Measurements from ENCODE around the gene PLEKHM3.

Gene PLEKHM3

DNA sequence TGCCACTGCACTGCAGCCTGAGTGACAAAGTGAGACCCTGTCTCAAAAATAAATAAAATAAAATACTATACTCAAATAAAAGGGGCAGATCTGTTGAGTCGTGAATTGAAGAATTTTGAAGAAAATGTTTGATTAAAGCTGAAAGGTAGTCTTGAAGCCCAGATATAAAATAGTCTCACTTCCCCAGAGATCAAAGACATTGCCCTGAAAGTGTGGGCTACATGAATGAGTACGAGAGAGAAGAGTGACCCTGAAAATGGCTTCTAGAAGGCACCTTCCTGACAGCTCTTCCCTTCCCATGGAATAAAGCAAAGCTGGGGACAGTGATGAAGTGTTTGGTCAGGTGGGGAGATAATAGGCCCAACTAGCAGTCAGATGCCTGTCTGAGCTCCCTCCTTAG is 241.8 kb downstream of the PLEKHM3 start:
- Histone ChIP-seq H3K4me1 (ENCODE audit: control insufficient read depth, insufficient read depth, low read length) (peaks cover 4% of the 10 kb centered on the region; the same call in 1 of the 2 replicates), H3K27ac (ENCODE audit: extremely low read depth, low read depth, low read length) (no peak overlapping the region), H3K9me3 (ENCODE audit: control insufficient read depth, insufficient read depth, low read depth, low read length) (no peaks in the 10 kb centered on the region), H3K36me3 (ENCODE audit: control insufficient read depth in 2 of 2, insufficient read depth in 1 of 2, low read length in 2 of 2) (no peaks in the 10 kb centered on the region), H3K4me3 (ENCODE audit: low read depth, low read length) (no peak overlapping the region)
- POLR2A ChIA-PET, result no interaction called here
- CTCF ChIA-PET, result interaction anchor here (1.4 to 1.5 kb wide), 2 partner anchors 8 to 257 kb away, joined by 3 to 4 read pairs; no protein-coding TSS in a partner anchor
- no peak for TF ChIP-seq ZNF549 (tag by site-specific recombination; IDR thresholded peaks at IDR 0.05)
- no peak for TF ChIP-seq ZNF211 (tag by site-specific recombination; IDR thresholded peaks at IDR 0.05; ENCODE audit: low read depth)
- no peak for TF ChIP-seq ZNF623 (tag by site-specific recombination; IDR thresholded peaks at IDR 0.05)

DNA sequence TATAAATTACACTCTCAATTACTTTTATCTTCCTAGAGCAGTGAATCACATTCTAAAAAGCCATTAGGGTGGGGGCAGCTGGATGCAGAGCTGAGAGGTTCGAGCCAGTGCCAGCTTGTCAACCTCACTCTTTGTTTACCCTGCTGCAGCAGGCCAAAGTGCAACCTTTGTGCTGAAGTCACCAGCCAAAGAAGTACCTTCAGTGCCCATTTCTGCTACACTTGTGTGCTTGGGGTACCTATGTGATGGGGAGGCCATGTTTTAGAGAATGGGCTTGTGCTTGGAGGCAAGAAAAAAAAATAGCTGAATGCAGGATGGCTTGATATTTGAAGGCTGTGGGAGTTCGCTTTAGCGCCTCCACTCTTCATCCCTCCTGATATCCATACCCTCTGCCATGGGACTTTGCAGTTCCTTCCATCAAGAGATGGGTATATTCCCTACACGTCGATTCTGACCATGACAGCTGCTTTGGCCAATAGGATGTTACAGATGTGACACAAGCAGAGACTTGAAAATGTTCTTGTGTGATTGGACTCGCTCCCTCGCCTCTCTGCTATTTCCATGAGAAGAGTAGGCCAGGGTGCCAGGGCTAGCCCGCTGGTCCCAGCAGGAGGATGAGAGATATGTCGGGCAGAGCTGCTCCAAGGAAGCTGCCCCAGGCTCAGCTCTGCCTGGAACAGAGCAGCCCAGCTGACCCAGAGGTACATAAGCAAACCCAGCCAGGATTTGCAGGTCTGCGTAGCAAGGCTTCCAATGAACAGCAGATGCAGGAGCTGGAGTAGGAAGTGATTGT is 242.9 kb downstream of the PLEKHM3 start:
- POLR2A ChIA-PET, result no interaction called here
- H3K27ac ChIP-seq (ENCODE audit: extremely low read depth, low read depth, low read length), result no peak overlapping the region
- no peak overlapping the region for H3K4me3 ChIP-seq (ENCODE audit: low read depth, low read length)
- H3K36me3 ChIP-seq (ENCODE audit: control insufficient read depth in 2 of 2, insufficient read depth in 1 of 2, low read length in 2 of 2), result no peaks in the 10 kb centered on the region
- CTCF ChIA-PET, result interaction anchor here (0.6 to 1.4 kb wide), 3 partner anchors 9 to 1694 kb away, joined by 3 to 4 read pairs (median 3); no protein-coding TSS in a partner anchor
- peaks cover 4% of the 10 kb centered on the region; the same call in 1 of the 2 replicates for H3K4me1 ChIP-seq (ENCODE audit: control insufficient read depth, insufficient read depth, low read length)
- TF ChIP-seq ZNF785 (tag by site-specific recombination; IDR thresholded peaks at IDR 0.05) (no peak), OSR2 (tag by site-specific recombination; IDR thresholded peaks at IDR 0.05) (peak; percentile 24; the same call in 1 of the 2 replicates), ZNF600 (tag by site-specific recombination; IDR thresholded peaks at IDR 0.05) (0 out of 2 replicates have a peak, but pooled peaks have one; percentile 31)
- H3K9me3 ChIP-seq (ENCODE audit: control insufficient read depth, insufficient read depth, low read depth, low read length), result no peaks in the 10 kb centered on the region

DNA sequence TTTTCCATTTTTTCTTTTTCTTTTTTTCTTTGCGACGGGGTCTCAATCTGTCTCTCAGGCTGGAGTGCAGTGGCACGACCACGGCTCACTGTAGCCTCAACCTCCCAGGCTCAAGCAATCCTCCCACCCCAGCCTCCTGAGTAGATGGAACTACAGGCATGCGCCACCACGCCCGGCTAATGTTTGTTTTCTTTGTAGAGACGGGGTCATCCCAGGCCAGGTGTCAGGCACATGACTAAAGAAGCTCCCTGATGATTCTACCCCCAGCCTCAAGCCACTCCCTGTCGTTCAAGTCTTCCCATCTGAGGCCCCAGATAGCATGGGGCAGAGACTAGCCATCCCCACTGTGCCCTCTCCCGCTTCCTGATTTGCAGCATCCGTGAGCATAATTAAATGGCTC is 245.8 kb downstream of the PLEKHM3 start:
- Histone ChIP-seq H3K27ac (ENCODE audit: extremely low read depth, low read depth, low read length) (no peak overlapping the region), H3K36me3 (ENCODE audit: control insufficient read depth in 2 of 2, insufficient read depth in 1 of 2, low read length in 2 of 2) (no peaks in the 10 kb centered on the region), H3K4me3 (ENCODE audit: low read depth, low read length) (no peak overlapping the region), H3K4me1 (ENCODE audit: control insufficient read depth, insufficient read depth, low read length) (peaks cover 4% of the 10 kb centered on the region; the same call in 1 of the 2 replicates), H3K9me3 (ENCODE audit: control insufficient read depth, insufficient read depth, low read depth, low read length) (no peaks in the 10 kb centered on the region)
- POLR2A ChIA-PET, result interaction anchor here (0.8 kb wide), 1 partner anchor 14 kb away, joined by 4 read pairs; no protein-coding TSS in a partner anchor
- CTCF ChIA-PET, result interaction anchor here (0.7 kb wide), 1 partner anchor 33 kb away, joined by 3 read pairs; no protein-coding TSS in a partner anchor
- TF ChIP-seq ZNF548 (tag by site-specific recombination; IDR thresholded peaks at IDR 0.05) (no peak), ZNF561 (tag by site-specific recombination; IDR thresholded peaks at IDR 0.05; ENCODE audit: borderline replicate concordance) (no peak), ZNF501 (tag by site-specific recombination; IDR thresholded peaks at IDR 0.05) (no peak), ZNF214 (tag by site-specific recombination; IDR thresholded peaks at IDR 0.05; ENCODE audit: borderline replicate concordance) (no peak), ZNF610 (tag by site-specific recombination; IDR thresholded peaks at IDR 0.05; ENCODE audit: borderline replicate concordance) (no peak), PRDM1 (tag by site-specific recombination; IDR thresholded peaks at IDR 0.05) (no peak), MYNN (tag by site-specific recombination; IDR thresholded peaks at IDR 0.05; ENCODE audit: borderline replicate concordance) (no peak), ZNF792 (tag by site-specific recombination; IDR thresholded peaks at IDR 0.05) (no peak), ZNF174 (tag by site-specific recombination; IDR thresholded peaks at IDR 0.05) (no peak), ZBTB21 (tag by site-specific recombination; IDR thresholded peaks at IDR 0.05) (no peak), ZNF660 (tag by site-specific recombination; IDR thresholded peaks at IDR 0.05) (no peak), ZNF404 (tag by site-specific recombination; IDR thresholded peaks at IDR 0.05) (no peak), KLF9 (tag by site-specific recombination; IDR thresholded peaks at IDR 0.05; ENCODE audit: low read depth) (no peak), ZNF335 (tag by site-specific recombination; conservative IDR thresholded peaks at IDR 0.05) (no peak), ZNF596 (tag by site-specific recombination; IDR thresholded peaks at IDR 0.05) (no peak), SALL2 (tag by site-specific recombination; IDR thresholded peaks at IDR 0.05; ENCODE audit: borderline replicate concordance) (no peak), ZNF558 (tag by site-specific recombination; IDR thresholded peaks at IDR 0.05) (no peak)
- TF ChIP-seq, protein P1, sequence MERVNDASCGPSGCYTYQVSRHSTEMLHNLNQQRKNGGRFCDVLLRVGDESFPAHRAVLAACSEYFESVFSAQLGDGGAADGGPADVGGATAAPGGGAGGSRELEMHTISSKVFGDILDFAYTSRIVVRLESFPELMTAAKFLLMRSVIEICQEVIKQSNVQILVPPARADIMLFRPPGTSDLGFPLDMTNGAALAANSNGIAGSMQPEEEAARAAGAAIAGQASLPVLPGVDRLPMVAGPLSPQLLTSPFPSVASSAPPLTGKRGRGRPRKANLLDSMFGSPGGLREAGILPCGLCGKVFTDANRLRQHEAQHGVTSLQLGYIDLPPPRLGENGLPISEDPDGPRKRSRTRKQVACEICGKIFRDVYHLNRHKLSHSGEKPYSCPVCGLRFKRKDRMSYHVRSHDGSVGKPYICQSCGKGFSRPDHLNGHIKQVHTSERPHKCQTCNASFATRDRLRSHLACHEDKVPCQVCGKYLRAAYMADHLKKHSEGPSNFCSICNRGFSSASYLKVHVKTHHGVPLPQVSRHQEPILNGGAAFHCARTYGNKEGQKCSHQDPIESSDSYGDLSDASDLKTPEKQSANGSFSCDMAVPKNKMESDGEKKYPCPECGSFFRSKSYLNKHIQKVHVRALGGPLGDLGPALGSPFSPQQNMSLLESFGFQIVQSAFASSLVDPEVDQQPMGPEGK (tag by site-specific recombination; IDR thresholded peaks at IDR 0.05), result no peak
- TF ChIP-seq, protein P2, sequence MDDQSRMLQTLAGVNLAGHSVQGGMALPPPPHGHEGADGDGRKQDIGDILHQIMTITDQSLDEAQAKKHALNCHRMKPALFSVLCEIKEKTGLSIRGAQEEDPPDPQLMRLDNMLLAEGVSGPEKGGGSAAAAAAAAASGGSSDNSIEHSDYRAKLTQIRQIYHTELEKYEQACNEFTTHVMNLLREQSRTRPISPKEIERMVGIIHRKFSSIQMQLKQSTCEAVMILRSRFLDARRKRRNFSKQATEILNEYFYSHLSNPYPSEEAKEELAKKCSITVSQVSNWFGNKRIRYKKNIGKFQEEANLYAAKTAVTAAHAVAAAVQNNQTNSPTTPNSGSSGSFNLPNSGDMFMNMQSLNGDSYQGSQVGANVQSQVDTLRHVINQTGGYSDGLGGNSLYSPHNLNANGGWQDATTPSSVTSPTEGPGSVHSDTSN (CRISPR knock-in tag; IDR thresholded peaks at IDR 0.05), result no peak
